GM23338 (cell line): ENCODE measurements around the gene TUG1. TPM values are rescaled to one million over a fixed set of nuclear protein-coding genes. Genes with fewer than 3 reads are reported as not detected.
A peak's percentile ranks its signal among the peaks of the same experiment; 100 is the strongest.

ENCODE experiments used
- ATAC-seq: fragments of 200-7000 bp; cut with Tn5 transposase; 3 replicates; pipeline ENCODE4 v1.9.1; 2020
- DNase-seq: peaks from one replicate; pipeline ENCODE4 v3.0.0-alpha.2; 2015; ENCODE audit warnings: low spot score
- H2AFZ ChIP-seq: fragments of 200-600 bp; sonication (generic); 2 replicates; pipeline ENCODE4 v1.8.0; 2016; ENCODE audit warnings: antibody characterized with exemption, mild to moderate bottlenecking, moderate library complexity
- H3F3A ChIP-seq: fragments of 200-600 bp; sonication (generic); replicated peaks from 2 replicates; pipeline ENCODE4 v1.8.0; 2017; ENCODE audit warnings: antibody characterized with exemption, mixed run types, low read depth
- H3K27ac ChIP-seq: fragments of 200-600 bp; sonication (generic); 2 replicates; pipeline ENCODE4 v1.6.1; 2016; ENCODE audit warnings: low read depth
- H3K27me3 ChIP-seq: fragments of 200-600 bp; sonication (generic); 2 replicates; pipeline ENCODE4 v1.8.0; 2016; ENCODE audit warnings: mild to moderate bottlenecking, mixed run types, moderate library complexity; ENCODE audit not compliant: insufficient read depth
- H3K36me3 ChIP-seq: fragments of 200-600 bp; sonication (generic); 2 replicates; pipeline ENCODE4 v1.8.0; 2016; ENCODE audit warnings: mild to moderate bottlenecking; ENCODE audit not compliant: insufficient read depth
- H3K4me1 ChIP-seq: fragments of 200-600 bp; sonication (generic); 2 replicates; pipeline ENCODE4 v1.8.0; 2016; ENCODE audit warnings: mild to moderate bottlenecking, moderate library complexity; ENCODE audit not compliant: insufficient read depth
- H3K4me2 ChIP-seq: fragments of 200-600 bp; sonication (generic); 2 replicates; pipeline ENCODE4 v1.7.1; 2017; ENCODE audit warnings: mixed run types
- H3K4me3 ChIP-seq: fragments of 200-600 bp; sonication (generic); 2 replicates; pipeline ENCODE4 v1.6.1; 2016; ENCODE audit warnings: mixed run types
- H3K79me2 ChIP-seq: fragments of 200-600 bp; sonication (generic); replicated peaks from 2 replicates; pipeline ENCODE4 v1.8.0; 2017; ENCODE audit warnings: mild to moderate bottlenecking; ENCODE audit not compliant: insufficient read depth
- H3K9me2 ChIP-seq: fragments of 200-600 bp; sonication (generic); 2 replicates; pipeline ENCODE4 v1.8.0; 2017; ENCODE audit not compliant: insufficient read depth
- H4K20me1 ChIP-seq: fragments of 200-600 bp; sonication (generic); replicated peaks from 2 replicates; pipeline ENCODE4 v1.8.0; 2017; ENCODE audit warnings: mild to moderate bottlenecking; ENCODE audit not compliant: insufficient read depth
- H3K27ac Mint-ChIP-seq: 2 replicates; pipeline ENCODE4 v1.8.0; 2020; ENCODE audit warnings: inconsistent platforms, mild to moderate bottlenecking, moderate library complexity, mixed read lengths
- H3K27me3 Mint-ChIP-seq: 3 replicates; pipeline ENCODE4 v1.8.0; 2022; ENCODE audit warnings: low read depth, mild to moderate bottlenecking, moderate library complexity, mixed read lengths, inconsistent platforms; ENCODE audit not compliant: insufficient read depth, poor library complexity
- H3K36me3 Mint-ChIP-seq: 3 replicates; pipeline ENCODE4 v1.8.0; 2021; ENCODE audit warnings: low read depth, mild to moderate bottlenecking, inconsistent platforms, moderate library complexity, mixed read lengths
- H3K4me1 Mint-ChIP-seq: 3 replicates; pipeline ENCODE4 v1.8.0; 2020; ENCODE audit warnings: mild to moderate bottlenecking, inconsistent platforms, mixed read lengths
- H3K4me3 Mint-ChIP-seq: 3 replicates; pipeline ENCODE4 v1.8.0; 2021; ENCODE audit warnings: moderate library complexity, mild to moderate bottlenecking, inconsistent platforms, mixed read lengths
- H3K9me3 Mint-ChIP-seq: 3 replicates; pipeline ENCODE4 v1.8.0; 2020; ENCODE audit warnings: moderate library complexity, mild to moderate bottlenecking, inconsistent platforms, mixed read lengths
- CREB1 ChIP-seq: fragments of 250-450 bp; sonication (Bioruptor Pico); IDR thresholded peaks from 2 replicates; pipeline ENCODE4 v1.5.0; 2020; ENCODE audit warnings: low read depth, mild to moderate bottlenecking, moderate library complexity
- ETS1 ChIP-seq: IDR thresholded peaks from 2 replicates; pipeline ENCODE4 v1.6.1; 2016; ENCODE audit warnings: antibody characterized with exemption
- EZH2 ChIP-seq: fragments of 200-600 bp; sonication (generic); IDR thresholded peaks from one replicate; pipeline ENCODE4 v1.8.0; 2017; ENCODE audit warnings: antibody characterized with exemption, mild to moderate bottlenecking, low read depth; ENCODE audit not compliant: unreplicated experiment
- EZH2phosphoT487 ChIP-seq: fragments of 200-600 bp; sonication (generic); IDR thresholded peaks from one replicate; pipeline ENCODE4 v1.8.1; 2018; ENCODE audit warnings: antibody characterized with exemption; ENCODE audit not compliant: unreplicated experiment
- POLR2AphosphoS5 ChIP-seq: IDR thresholded peaks from 2 replicates; pipeline ENCODE4 v1.6.1; 2016; ENCODE audit warnings: antibody characterized with exemption, low read depth
- ZNF462 ChIP-seq: fragments of 250-450 bp; sonication (Bioruptor Pico); IDR thresholded peaks from 2 replicates; pipeline ENCODE4 v1.5.0; 2020; ENCODE audit warnings: mild to moderate bottlenecking, moderate library complexity
- polyA plus RNA-seq: library from polyadenylated mRNA; unstranded; fragments of >200 nt; fragmentation: Nextera tagmentation; extraction: Ambion mirVana; gene quantifications from 2 replicates; pipeline ENCODE4 v1.2.1, GENCODE V29; 2016
- total RNA-seq: library from RNA; depleted of rRNA; stranded (reverse); fragments of >200 nt; shearing (Covaris generic); gene quantifications from 2 replicates; pipeline ENCODE4 v1.2.3, GENCODE V29; 2014

TUG1 gene
- total and polyA plus RNA-seq, 2 experiments from 2014 or later, result 58.3 to 125 TPM

- no peak for TF ChIP-seq ZNF462
- no peak for TF ChIP-seq ETS1
- TF ChIP-seq EZH2phosphoT487, result no peak
- no peak for TF ChIP-seq POLR2AphosphoS5
Observed at GRCh38 chr22:30969532-30970355, 679 bp downstream of the TUG1 start (continued).

- H3K27me3 Mint-ChIP-seq, result peaks cover 11% of the 10 kb centered on the region
- H3K27ac Mint-ChIP-seq, result peak overlapping the region; percentile 90; the same call in 1 of the 2 replicates
- DNase-seq (peak; percentile 15), ATAC-seq (peak; percentile 7; the same call in 2 of the 3 replicates)
- peaks cover 41% of the 10 kb centered on the region; the same call in 2 of the 3 replicates for H3K9me3 Mint-ChIP-seq
- Histone ChIP-seq H4K20me1 (peaks cover 76% of the 10 kb centered on the region), H3K4me1 (peaks cover 37% of the 10 kb centered on the region), H3K36me3 (peaks cover 29% of the 10 kb centered on the region), H3K9me2 (no peaks in the 10 kb centered on the region), H3K4me3 (peak overlapping the region; percentile 77), H3K4me2 (peak overlapping the region; percentile 89), H3K27ac (no peak overlapping the region), H2AFZ (no peak overlapping the region), H3K27me3 (no peaks in the 10 kb centered on the region), H3K79me2 (peaks cover 93% of the 10 kb centered on the region), H3F3A (no peaks in the 10 kb centered on the region; the same call in 1 of the 2 replicates)
- peak overlapping the region; percentile 93 for H3K4me3 Mint-ChIP-seq
- peaks cover 82% of the 10 kb centered on the region for H3K36me3 Mint-ChIP-seq
- H3K4me1 Mint-ChIP-seq, result peaks cover 31% of the 10 kb centered on the region
- TF ChIP-seq CREB1, result no peak
- TF ChIP-seq EZH2, result no peak
- TF ChIP-seq ZNF462, result no peak
Observed at GRCh38 chr22:30970356-30970746, 1.3 kb downstream of the TUG1 start.
